Measurements from ENCODE around the gene FOS. TPM values are rescaled to one million over a fixed set of nuclear protein-coding genes. Genes with fewer than 3 reads are reported as not detected.
"Not testable (repeated sequence)": the region's sequence is repeated elsewhere in the genome, so short reads cannot be mapped to it uniquely, and the experiment has no call there.

Gene FOS
- total and polyA plus RNA-seq, 5 donors from 2014 or later: 56.8 to 1,673 (median 119) TPM

DNA sequence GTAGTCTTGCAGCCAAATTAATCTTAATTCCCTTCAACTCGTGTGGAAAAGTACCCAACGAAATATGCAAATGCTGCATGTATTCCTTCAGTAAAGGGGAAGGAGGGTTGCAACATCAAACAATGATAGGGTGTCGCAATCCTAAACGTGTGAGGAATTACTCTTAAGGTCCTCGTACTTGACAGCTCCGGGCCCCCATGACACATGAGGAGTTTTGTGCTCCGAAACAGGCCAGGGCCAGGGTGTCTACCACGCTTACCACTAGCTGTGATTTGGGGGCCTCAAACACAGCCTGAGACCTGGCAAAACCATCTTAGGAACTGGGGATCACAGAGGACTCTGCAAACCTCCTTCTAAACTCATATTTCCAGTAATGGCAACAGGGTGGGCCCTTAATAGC lies 20.4 kb downstream of the FOS start:
- H3K36me3 Mint-ChIP-seq: no peaks in the 10 kb centered on the region
- ATAC-seq (ENCODE audit: low read depth in 2 of 2): no peak
- H3K4me1 Mint-ChIP-seq: peaks cover 0 to 35% (median 18%) of the 10 kb centered on the region in 4 donors
- Histone ChIP-seq H3K4me3 (ENCODE audit: low read depth, low read length) (no peak overlapping the region), H3K27ac (ENCODE audit: insufficient read depth, low read length, poor library complexity, severe bottlenecking) (no peak overlapping the region), H3K9me3 (ENCODE audit: control insufficient read depth in 2 of 2, low read length in 2 of 2) (no peaks in the 10 kb centered on the region), H3K27me3 (ENCODE audit: control insufficient read depth, insufficient read depth, low read length) (no peaks in the 10 kb centered on the region), H3K4me1 (ENCODE audit: control insufficient read depth, insufficient read depth, low read length, poor library complexity, severe bottlenecking) (peaks cover 23% of the 10 kb centered on the region), H3K36me3 (ENCODE audit: control insufficient read depth, insufficient read depth, low read length) (no peaks in the 10 kb centered on the region)
- peak overlapping the region in 1 of 3 donors; percentile 25 for H3K27ac Mint-ChIP-seq
- peaks cover 9% of the 10 kb centered on the region for H3K27me3 Mint-ChIP-seq
- no peak for DNase-seq
- H3K4me3 Mint-ChIP-seq: no peak overlapping the region
- H3K9me3 Mint-ChIP-seq: no peaks in the 10 kb centered on the region

DNA sequence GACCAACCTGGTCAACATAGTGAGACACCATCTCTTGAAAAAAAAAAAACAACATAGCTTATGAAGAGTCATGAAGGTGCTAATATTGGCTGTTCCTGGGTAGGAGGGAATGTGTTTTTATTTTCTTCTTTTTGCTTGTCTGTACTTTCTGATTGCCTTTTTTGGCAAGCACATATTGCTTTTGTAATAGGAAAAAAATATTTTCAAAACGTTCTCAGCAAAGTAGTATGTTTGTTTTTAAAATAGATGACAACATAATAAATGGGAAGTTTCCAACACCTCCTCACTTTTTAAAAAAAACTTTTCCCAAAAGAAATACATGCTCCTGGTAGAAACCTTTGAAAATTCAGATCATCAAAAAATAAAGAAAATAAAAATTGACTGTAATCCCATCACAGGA lies 20.9 kb downstream of the FOS start:
- Mint-ChIP-seq H3K36me3 (no peaks in the 10 kb centered on the region), H3K9me3 (no peaks in the 10 kb centered on the region), H3K4me3 (no peak overlapping the region), H3K4me1 (peaks cover 0 to 32% (median 18%) of the 10 kb centered on the region in 4 donors), H3K27me3 (peaks cover 9% of the 10 kb centered on the region), H3K27ac (peak overlapping the region in 1 of 3 donors; percentile 25)
- Histone ChIP-seq H3K27ac (ENCODE audit: insufficient read depth, low read length, poor library complexity, severe bottlenecking) (no peak overlapping the region), H3K36me3 (ENCODE audit: control insufficient read depth, insufficient read depth, low read length) (no peaks in the 10 kb centered on the region), H3K4me3 (ENCODE audit: low read depth, low read length) (no peak overlapping the region), H3K9me3 (ENCODE audit: control insufficient read depth in 2 of 2, low read length in 2 of 2) (no peaks in the 10 kb centered on the region), H3K4me1 (ENCODE audit: control insufficient read depth, insufficient read depth, low read length, poor library complexity, severe bottlenecking) (peaks cover 18% of the 10 kb centered on the region), H3K27me3 (ENCODE audit: control insufficient read depth, insufficient read depth, low read length) (no peaks in the 10 kb centered on the region)
- ATAC-seq (ENCODE audit: low read depth in 2 of 2): no peak
- no peak for DNase-seq

DNA sequence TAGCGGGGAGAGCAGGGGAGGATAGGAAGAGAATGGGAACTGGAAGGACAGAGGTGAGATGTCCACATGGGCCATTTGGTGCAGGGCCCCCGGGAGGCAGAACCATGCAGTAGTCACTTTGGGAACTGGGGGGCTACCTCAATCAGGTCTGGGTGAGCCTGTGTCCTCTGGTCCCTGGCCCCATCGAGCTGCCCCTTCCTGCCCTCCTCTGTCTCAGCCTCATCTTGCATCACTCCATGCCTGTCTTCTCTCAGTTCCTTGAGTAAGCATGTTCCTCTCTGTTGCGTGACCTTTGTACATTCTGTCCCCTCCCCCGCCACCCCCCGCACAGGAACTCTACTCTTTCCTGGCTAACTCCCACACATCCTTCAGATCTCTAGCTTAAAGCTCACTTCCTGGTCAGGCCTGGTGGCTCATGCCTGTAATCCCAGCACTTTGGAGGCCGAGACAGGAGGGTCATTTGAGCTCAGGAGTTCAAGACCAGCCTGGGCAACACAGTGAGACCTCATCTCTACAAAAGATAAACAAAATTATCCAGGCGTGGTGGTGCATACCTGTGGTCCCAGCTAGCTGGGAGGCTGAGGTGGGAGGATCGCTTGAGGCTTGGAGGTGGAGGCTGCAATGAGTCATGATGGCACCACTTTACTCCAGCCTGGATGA lies 23.2 kb downstream of the FOS start:
- no peaks in the 10 kb centered on the region for H3K9me3 Mint-ChIP-seq
- H3K36me3 ChIP-seq (ENCODE audit: control insufficient read depth, insufficient read depth, low read length): no peaks in the 10 kb centered on the region
- H3K9me3 ChIP-seq (ENCODE audit: control insufficient read depth in 2 of 2, low read length in 2 of 2): no peaks in the 10 kb centered on the region
- H3K4me3 ChIP-seq (ENCODE audit: low read depth, low read length): no peak overlapping the region
- no peaks in the 10 kb centered on the region for H3K27me3 Mint-ChIP-seq
- no peaks in the 10 kb centered on the region for H3K4me1 ChIP-seq (ENCODE audit: control insufficient read depth, insufficient read depth, low read length, poor library complexity, severe bottlenecking)
- H3K36me3 Mint-ChIP-seq: no peaks in the 10 kb centered on the region
- H3K27ac ChIP-seq (ENCODE audit: insufficient read depth, low read length, poor library complexity, severe bottlenecking): no peak overlapping the region
- no peak overlapping the region for H3K27ac Mint-ChIP-seq
- peaks cover 0 to 13% (median 3%) of the 10 kb centered on the region in 4 donors for H3K4me1 Mint-ChIP-seq
- H3K4me3 Mint-ChIP-seq: no peak overlapping the region
- no peak for DNase-seq
- no peaks in the 10 kb centered on the region for H3K27me3 ChIP-seq (ENCODE audit: control insufficient read depth, insufficient read depth, low read length)
- peak in 1 of 2 donors; percentile 25 for ATAC-seq (ENCODE audit: low read depth in 2 of 2)

DNA sequence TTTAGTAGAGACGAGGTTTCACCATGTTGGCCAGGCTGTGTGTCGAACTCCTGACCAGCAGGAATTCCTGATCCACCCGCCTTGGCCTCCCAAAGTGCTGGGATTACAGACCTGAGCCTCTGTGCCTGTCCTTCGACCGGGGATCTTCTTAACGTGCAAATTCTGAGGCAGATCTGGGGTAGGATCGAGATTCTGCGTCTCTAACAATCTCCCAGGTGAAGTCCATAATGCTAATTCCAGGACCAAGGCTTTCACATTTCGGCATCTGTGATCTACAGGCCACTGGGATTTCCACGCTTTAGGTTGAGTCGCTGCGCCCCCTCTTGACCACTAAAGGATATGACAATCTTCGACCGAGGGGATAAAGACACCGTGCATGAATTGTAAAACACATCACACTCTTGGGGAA lies 24.8 kb downstream of the FOS start:
- ATAC-seq (ENCODE audit: low read depth in 2 of 2) (peak; percentile 63 to 66), DNase-seq (peak; percentile 48 to 78 (median 62))
- no peaks in the 10 kb centered on the region for H3K9me3 ChIP-seq (ENCODE audit: control insufficient read depth in 2 of 2, low read length in 2 of 2)
- H3K4me3 ChIP-seq (ENCODE audit: low read depth, low read length): no peak overlapping the region
- Mint-ChIP-seq H3K36me3 (no peaks in the 10 kb centered on the region), H3K4me3 (no peak overlapping the region), H3K9me3 (no peaks in the 10 kb centered on the region), H3K27ac (peak overlapping the region in 1 of 3 donors; percentile 29), H3K4me1 (peaks cover 0 to 15% (median 3%) of the 10 kb centered on the region in 4 donors), H3K27me3 (no peaks in the 10 kb centered on the region)
- no peaks in the 10 kb centered on the region for H3K27me3 ChIP-seq (ENCODE audit: control insufficient read depth, insufficient read depth, low read length)
- H3K4me1 ChIP-seq (ENCODE audit: control insufficient read depth, insufficient read depth, low read length, poor library complexity, severe bottlenecking): peaks cover 4% of the 10 kb centered on the region
- H3K36me3 ChIP-seq (ENCODE audit: control insufficient read depth, insufficient read depth, low read length): no peaks in the 10 kb centered on the region
- H3K27ac ChIP-seq (ENCODE audit: insufficient read depth, low read length, poor library complexity, severe bottlenecking): no peak overlapping the region

DNA sequence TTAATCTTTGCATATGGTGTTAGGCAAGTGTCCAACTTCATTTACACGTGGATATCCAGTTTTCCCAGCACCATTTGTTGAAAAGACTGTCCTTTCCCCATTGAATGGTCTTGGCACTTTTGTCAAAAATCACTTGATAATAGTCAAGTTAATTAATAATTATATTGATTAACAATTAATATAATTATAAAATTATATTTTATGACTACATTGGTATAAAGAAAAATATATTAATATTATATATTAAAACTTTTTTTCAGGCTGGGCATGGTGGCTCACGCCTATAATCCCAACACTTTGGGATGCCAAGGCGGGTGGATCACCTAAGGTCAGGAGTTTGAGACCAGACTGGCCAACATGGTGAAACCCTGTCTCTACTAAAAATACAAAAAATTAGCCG lies 27.8 kb downstream of the FOS start:
- DNase-seq, H3K36me3 Mint-ChIP-seq: not testable (repeated sequence)

DNA sequence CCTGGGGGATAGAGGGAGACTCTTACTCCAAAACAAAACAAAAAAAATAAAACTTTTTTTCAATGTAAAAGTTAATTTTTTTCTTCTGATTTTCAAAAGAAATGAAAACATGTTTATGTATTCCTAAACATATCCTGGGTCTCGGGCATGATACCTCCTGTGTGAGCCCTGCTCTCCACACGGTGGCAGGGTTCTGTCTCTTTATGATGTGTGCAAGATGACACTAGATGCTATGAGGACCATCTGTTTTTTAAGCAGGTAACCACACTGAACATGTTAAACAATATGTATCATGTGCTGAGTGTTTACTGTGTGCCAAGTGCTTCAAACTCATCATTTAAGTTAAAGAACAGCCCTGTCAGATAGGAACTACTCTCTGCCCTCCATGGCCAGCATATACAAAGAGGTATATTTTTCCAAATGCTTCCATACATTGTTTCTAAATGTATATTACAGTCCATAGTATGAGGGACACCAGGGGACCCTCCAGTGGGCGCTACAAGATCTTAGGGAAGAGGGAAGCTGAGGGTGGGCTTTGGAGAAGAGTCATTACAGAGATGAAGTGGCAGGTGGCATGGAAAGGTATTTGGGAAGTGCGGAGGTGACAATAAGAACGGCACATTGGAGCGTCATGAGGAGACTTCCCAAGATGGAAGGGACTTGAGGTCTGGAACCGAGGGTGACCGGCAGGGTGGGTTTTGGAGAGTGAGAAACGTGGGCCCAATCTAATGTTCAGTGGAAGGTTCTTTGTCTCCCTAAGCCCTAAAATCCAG lies 28.5 kb downstream of the FOS start:
- H3K9me3 ChIP-seq (ENCODE audit: control insufficient read depth in 2 of 2, low read length in 2 of 2): no peaks in the 10 kb centered on the region
- ATAC-seq (ENCODE audit: low read depth in 2 of 2) (peak; percentile 62 to 65), DNase-seq (peak in 1 of 3 donors; percentile 76)
- Mint-ChIP-seq H3K36me3 (no peaks in the 10 kb centered on the region), H3K4me1 (peaks cover 0 to 13% (median 1%) of the 10 kb centered on the region in 4 donors), H3K27ac (no peak overlapping the region), H3K9me3 (no peaks in the 10 kb centered on the region), H3K4me3 (no peak overlapping the region), H3K27me3 (no peaks in the 10 kb centered on the region)
- no peaks in the 10 kb centered on the region for H3K27me3 ChIP-seq (ENCODE audit: control insufficient read depth, insufficient read depth, low read length)
- H3K36me3 ChIP-seq (ENCODE audit: control insufficient read depth, insufficient read depth, low read length): no peaks in the 10 kb centered on the region
- H3K27ac ChIP-seq (ENCODE audit: insufficient read depth, low read length, poor library complexity, severe bottlenecking): no peak overlapping the region
- H3K4me3 ChIP-seq (ENCODE audit: low read depth, low read length): no peak overlapping the region
- peaks cover 4% of the 10 kb centered on the region for H3K4me1 ChIP-seq (ENCODE audit: control insufficient read depth, insufficient read depth, low read length, poor library complexity, severe bottlenecking)

More for the DNA sequence above, 27.8 kb downstream of the FOS start:
- H3K4me3 Mint-ChIP-seq; H3K9me3 Mint-ChIP-seq; H3K27ac ChIP-seq (ENCODE audit: insufficient read depth, low read length, poor library complexity, severe bottlenecking); H3K27ac Mint-ChIP-seq; H3K4me1 ChIP-seq (ENCODE audit: control insufficient read depth, insufficient read depth, low read length, poor library complexity, severe bottlenecking); H3K36me3 ChIP-seq (ENCODE audit: control insufficient read depth, insufficient read depth, low read length); H3K27me3 Mint-ChIP-seq; H3K4me3 ChIP-seq (ENCODE audit: low read depth, low read length); H3K9me3 ChIP-seq (ENCODE audit: control insufficient read depth in 2 of 2, low read length in 2 of 2); H3K27me3 ChIP-seq (ENCODE audit: control insufficient read depth, insufficient read depth, low read length); ATAC-seq (ENCODE audit: low read depth in 2 of 2): not testable (repeated sequence)
- peaks cover 0 to 17% (median 3%) of the 10 kb centered on the region in 4 donors for H3K4me1 Mint-ChIP-seq

DNA sequence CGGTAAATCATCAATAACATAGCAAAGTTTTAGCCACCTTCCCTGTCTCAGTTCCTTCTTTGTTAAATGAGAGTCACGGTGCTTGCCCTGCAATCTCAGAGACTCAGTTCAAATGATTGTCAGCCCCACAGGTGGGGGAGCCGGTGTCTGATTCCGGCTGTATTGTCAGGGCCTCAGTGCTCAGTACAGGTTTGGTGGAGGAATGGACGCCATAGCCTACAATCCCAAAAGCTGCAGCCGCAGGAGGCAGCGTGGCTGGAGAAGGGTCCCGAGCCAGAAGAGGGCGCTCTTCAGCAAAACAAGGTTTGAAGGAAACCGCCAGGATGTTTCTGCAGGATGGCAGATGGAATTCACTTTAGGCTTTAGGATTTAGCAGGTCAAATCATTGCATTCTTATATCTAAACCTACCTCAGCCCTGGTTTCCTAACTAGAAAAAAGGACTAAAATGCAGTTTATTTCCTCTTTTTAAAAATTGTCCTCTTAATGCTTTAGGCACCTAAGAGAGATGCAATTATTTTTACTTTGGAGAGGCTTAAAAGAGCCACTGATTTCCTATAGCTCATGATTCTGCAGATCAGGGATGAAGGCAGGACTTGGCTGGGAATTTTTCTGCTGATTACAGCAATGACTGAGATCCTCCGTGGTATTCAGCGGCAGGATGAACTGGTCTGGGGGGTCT lies 29.2 kb downstream of the FOS start:
- no peak overlapping the region for H3K27ac ChIP-seq (ENCODE audit: insufficient read depth, low read length, poor library complexity, severe bottlenecking)
- H3K4me1 ChIP-seq (ENCODE audit: control insufficient read depth, insufficient read depth, low read length, poor library complexity, severe bottlenecking): peaks cover 4% of the 10 kb centered on the region
- H3K36me3 ChIP-seq (ENCODE audit: control insufficient read depth, insufficient read depth, low read length): no peaks in the 10 kb centered on the region
- Mint-ChIP-seq H3K27me3 (no peaks in the 10 kb centered on the region), H3K4me1 (peaks cover 0 to 11% (median 1%) of the 10 kb centered on the region in 4 donors), H3K27ac (no peak overlapping the region), H3K9me3 (no peaks in the 10 kb centered on the region), H3K36me3 (no peaks in the 10 kb centered on the region), H3K4me3 (no peak overlapping the region)
- no peak overlapping the region for H3K4me3 ChIP-seq (ENCODE audit: low read depth, low read length)
- ATAC-seq (ENCODE audit: low read depth in 2 of 2) (peak in 1 of 2 donors; percentile 53), DNase-seq (peak; percentile 49 to 74 (median 50))
- no peaks in the 10 kb centered on the region for H3K27me3 ChIP-seq (ENCODE audit: control insufficient read depth, insufficient read depth, low read length)
- H3K9me3 ChIP-seq (ENCODE audit: control insufficient read depth in 2 of 2, low read length in 2 of 2): no peaks in the 10 kb centered on the region
